Osteocyte (in vitro differentiated cells): ENCODE measurements around the gene ASCL2. TPM values are rescaled to one million over a fixed set of nuclear protein-coding genes. Genes with fewer than 3 reads are reported as not detected.

Experiments used
- DNase-seq: peaks from one replicate; pipeline ENCODE4 v3.0.0; 2021; ENCODE audit warnings: mixed read lengths; ENCODE audit not compliant: unreplicated experiment; ENCODE audit errors: extremely low spot score
- H3K27ac Mint-ChIP-seq: one replicate; pipeline ENCODE4 v1.8.0; 2021; ENCODE audit warnings: mild to moderate bottlenecking, mixed read lengths; ENCODE audit not compliant: unreplicated experiment
- H3K27me3 Mint-ChIP-seq: one replicate; pipeline ENCODE4 v1.8.0; 2021; ENCODE audit warnings: mixed read lengths; ENCODE audit not compliant: unreplicated experiment
- H3K36me3 Mint-ChIP-seq: one replicate; pipeline ENCODE4 v1.8.0; 2021; ENCODE audit warnings: mixed read lengths; ENCODE audit not compliant: unreplicated experiment
- H3K4me1 Mint-ChIP-seq: one replicate; pipeline ENCODE4 v1.8.0; 2021; ENCODE audit warnings: mixed read lengths; ENCODE audit not compliant: unreplicated experiment
- H3K4me3 Mint-ChIP-seq: one replicate; pipeline ENCODE4 v1.8.0; 2021; ENCODE audit warnings: mild to moderate bottlenecking, moderate library complexity, mixed read lengths; ENCODE audit not compliant: unreplicated experiment
- H3K9me3 Mint-ChIP-seq: one replicate; pipeline ENCODE4 v1.8.0; 2021; ENCODE audit warnings: mixed read lengths; ENCODE audit not compliant: unreplicated experiment
- total RNA-seq: library from RNA; stranded (reverse); gene quantifications from 2 replicates; pipeline ENCODE4 v1.2.1, GENCODE V29; 2021
- TF ChIP-seq, protein P1 (sequence below): fragments of 200-600 bp; sonication (generic); IDR thresholded peaks from 2 replicates; pipeline ENCODE4 v1.5.0; 2021; ENCODE audit warnings: antibody characterized with exemption, mild to moderate bottlenecking, moderate library complexity

ASCL2 gene
- total RNA-seq, 1 donor from 2014 or later = not detected

GRCh38 chr11:2258501-2259465 is 11.6 kb downstream of the ASCL2 start:
- Mint-ChIP-seq H3K4me3 (no peak overlapping the region), H3K4me1 (no peaks in the 10 kb centered on the region), H3K9me3 (no peaks in the 10 kb centered on the region), H3K27ac (no peak overlapping the region), H3K27me3 (peaks cover 20% of the 10 kb centered on the region), H3K36me3 (no peaks in the 10 kb centered on the region)
- TF ChIP-seq, protein P1, sequence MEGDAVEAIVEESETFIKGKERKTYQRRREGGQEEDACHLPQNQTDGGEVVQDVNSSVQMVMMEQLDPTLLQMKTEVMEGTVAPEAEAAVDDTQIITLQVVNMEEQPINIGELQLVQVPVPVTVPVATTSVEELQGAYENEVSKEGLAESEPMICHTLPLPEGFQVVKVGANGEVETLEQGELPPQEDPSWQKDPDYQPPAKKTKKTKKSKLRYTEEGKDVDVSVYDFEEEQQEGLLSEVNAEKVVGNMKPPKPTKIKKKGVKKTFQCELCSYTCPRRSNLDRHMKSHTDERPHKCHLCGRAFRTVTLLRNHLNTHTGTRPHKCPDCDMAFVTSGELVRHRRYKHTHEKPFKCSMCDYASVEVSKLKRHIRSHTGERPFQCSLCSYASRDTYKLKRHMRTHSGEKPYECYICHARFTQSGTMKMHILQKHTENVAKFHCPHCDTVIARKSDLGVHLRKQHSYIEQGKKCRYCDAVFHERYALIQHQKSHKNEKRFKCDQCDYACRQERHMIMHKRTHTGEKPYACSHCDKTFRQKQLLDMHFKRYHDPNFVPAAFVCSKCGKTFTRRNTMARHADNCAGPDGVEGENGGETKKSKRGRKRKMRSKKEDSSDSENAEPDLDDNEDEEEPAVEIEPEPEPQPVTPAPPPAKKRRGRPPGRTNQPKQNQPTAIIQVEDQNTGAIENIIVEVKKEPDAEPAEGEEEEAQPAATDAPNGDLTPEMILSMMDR = no peak
- DNase-seq = peak; percentile 78

GRCh38 chr11:2256951-2257700 is 13.3 kb downstream of the ASCL2 start:
- Mint-ChIP-seq H3K9me3 (no peaks in the 10 kb centered on the region), H3K27me3 (peaks cover 28% of the 10 kb centered on the region), H3K36me3 (no peaks in the 10 kb centered on the region), H3K4me1 (no peaks in the 10 kb centered on the region), H3K4me3 (no peak overlapping the region), H3K27ac (no peak overlapping the region)
- TF ChIP-seq, protein P1 = no peak
- DNase-seq = no peak

- TF ChIP-seq, protein P1 = no peak
- Mint-ChIP-seq H3K4me3 (no peak overlapping the region), H3K36me3 (no peaks in the 10 kb centered on the region), H3K27me3 (peaks cover 23% of the 10 kb centered on the region), H3K27ac (no peak overlapping the region), H3K4me1 (no peaks in the 10 kb centered on the region), H3K9me3 (no peaks in the 10 kb centered on the region)
- DNase-seq = no peak
These were observed 14.0 kb downstream of the ASCL2 start for GRCh38 chr11:2256293-2256913.

DNA sequence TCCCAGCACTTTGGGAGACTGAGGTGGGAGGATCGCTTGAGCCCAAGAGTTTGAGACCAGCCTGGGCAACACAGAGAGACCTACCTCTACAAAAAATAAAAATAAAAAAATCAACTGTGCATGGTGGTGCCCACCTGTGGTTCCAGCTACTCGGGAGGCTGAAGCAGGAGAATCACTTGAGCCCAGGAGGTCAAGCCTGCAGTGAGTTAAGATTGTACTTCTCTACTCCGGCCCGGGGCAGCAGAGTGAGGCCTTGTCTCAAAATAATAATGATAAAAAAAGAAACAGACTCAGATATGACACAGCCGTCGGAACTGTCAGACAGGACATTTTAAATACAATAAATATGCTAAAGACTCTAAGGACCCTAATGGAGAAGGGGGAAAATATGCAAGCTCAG is 18.4 kb downstream of the ASCL2 start:
- Mint-ChIP-seq H3K36me3 (no peaks in the 10 kb centered on the region), H3K27me3 (peaks cover 39% of the 10 kb centered on the region), H3K4me3 (no peak overlapping the region), H3K27ac (no peak overlapping the region), H3K9me3 (no peaks in the 10 kb centered on the region), H3K4me1 (no peaks in the 10 kb centered on the region)
- TF ChIP-seq, protein P1 = no peak
- DNase-seq = no peak
